ENCODE results near the gene POU2AF2.
"Not testable (repeated sequence)": the region's sequence is repeated elsewhere in the genome, so short reads cannot be mapped to it uniquely, and the experiment has no call there.

POU2AF2 gene

DNA sequence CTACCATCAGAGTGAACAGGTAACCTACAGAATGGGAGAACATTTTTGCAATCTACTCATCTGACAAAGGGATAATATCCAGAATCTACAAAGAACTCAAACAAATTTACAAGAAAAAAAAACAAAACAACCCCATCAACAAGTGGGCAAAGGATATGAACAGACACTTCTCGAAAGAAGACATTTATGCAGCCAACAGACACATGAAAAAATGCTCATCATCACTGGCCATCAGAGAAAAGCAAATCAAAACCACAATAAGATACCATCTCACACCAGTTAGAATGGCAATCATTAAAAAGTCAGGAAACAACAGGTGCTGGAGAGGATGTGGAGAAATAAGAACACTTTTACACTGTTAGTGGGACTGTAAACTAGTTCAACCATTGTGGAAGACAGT lies 46.9 kb downstream of the POU2AF2 start:
- not testable (repeated sequence) for H3K4me1 ChIP-seq (ENCODE audit: control insufficient read depth, insufficient read depth, low read length); H3K4me3 ChIP-seq (ENCODE audit: low read length); H3K4me2 ChIP-seq (ENCODE audit: low read length); H3K9me3 ChIP-seq (replicated peaks; ENCODE audit: low read length); H3K36me3 ChIP-seq (ENCODE audit: insufficient read depth, low read length); H3K27me3 ChIP-seq (ENCODE audit: control insufficient read depth, insufficient read depth, low read length); H3K9ac ChIP-seq (ENCODE audit: low read depth, low read length)

DNA sequence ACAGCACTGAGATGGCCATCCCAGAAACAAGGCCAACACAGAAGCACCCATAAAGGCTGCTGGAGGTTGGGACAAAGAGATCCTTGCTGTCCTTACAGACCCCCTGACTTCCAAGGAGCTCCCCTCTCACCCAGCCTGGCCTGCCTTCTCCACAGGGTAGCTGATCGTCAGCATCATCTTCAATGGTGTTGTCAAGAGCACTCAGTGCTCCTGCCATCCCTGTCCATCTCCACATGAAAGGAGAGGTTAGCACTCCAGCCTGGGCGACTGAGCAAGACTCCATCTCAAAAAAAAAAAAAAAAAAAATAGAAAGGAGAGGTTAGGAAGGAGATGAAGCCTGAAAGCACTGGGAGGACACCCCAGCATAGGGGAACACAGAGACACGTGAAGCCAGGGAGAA lies 50.7 kb downstream of the POU2AF2 start:
- Histone ChIP-seq H3K4me3 (ENCODE audit: low read length) (no peak overlapping the region), H3K27me3 (ENCODE audit: control insufficient read depth, insufficient read depth, low read length) (peaks cover 29% of the 10 kb centered on the region), H3K9ac (ENCODE audit: low read depth, low read length) (no peak overlapping the region), H3K36me3 (ENCODE audit: insufficient read depth, low read length) (no peaks in the 10 kb centered on the region), H3K9me3 (replicated peaks; ENCODE audit: low read length) (no peaks in the 10 kb centered on the region), H3K4me2 (ENCODE audit: low read length) (no peak overlapping the region), H3K4me1 (ENCODE audit: control insufficient read depth, insufficient read depth, low read length) (no peaks in the 10 kb centered on the region)

DNA sequence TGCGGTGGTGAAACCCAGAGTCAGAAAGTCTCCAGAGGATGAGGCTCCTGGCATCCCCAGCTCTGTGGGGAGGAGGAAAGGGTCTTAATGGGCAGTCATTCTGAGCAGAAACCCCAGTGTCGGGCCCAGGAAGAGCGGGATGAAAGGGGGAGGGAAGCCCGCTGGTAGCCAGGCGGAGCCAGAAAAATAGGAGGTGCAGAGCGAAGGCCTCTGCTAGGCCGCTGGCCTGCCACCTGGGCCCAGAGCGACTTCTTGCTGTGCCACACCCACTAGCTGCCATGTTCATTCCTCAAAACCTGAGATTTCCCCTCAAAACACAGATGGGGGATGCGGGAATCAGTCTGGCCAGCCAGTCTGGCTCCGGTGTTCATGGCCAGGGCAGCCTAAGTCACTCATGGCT lies 52.2 kb downstream of the POU2AF2 start:
- no peak overlapping the region for H3K4me3 ChIP-seq (ENCODE audit: low read length)
- H3K9me3 ChIP-seq (replicated peaks; ENCODE audit: low read length) = no peaks in the 10 kb centered on the region
- H3K4me1 ChIP-seq (ENCODE audit: control insufficient read depth, insufficient read depth, low read length) = no peaks in the 10 kb centered on the region
- H3K27me3 ChIP-seq (ENCODE audit: control insufficient read depth, insufficient read depth, low read length) = peaks cover 44% of the 10 kb centered on the region
- H3K36me3 ChIP-seq (ENCODE audit: insufficient read depth, low read length) = no peaks in the 10 kb centered on the region
- no peak overlapping the region for H3K9ac ChIP-seq (ENCODE audit: low read depth, low read length)
- H3K4me2 ChIP-seq (ENCODE audit: low read length) = no peak overlapping the region

DNA sequence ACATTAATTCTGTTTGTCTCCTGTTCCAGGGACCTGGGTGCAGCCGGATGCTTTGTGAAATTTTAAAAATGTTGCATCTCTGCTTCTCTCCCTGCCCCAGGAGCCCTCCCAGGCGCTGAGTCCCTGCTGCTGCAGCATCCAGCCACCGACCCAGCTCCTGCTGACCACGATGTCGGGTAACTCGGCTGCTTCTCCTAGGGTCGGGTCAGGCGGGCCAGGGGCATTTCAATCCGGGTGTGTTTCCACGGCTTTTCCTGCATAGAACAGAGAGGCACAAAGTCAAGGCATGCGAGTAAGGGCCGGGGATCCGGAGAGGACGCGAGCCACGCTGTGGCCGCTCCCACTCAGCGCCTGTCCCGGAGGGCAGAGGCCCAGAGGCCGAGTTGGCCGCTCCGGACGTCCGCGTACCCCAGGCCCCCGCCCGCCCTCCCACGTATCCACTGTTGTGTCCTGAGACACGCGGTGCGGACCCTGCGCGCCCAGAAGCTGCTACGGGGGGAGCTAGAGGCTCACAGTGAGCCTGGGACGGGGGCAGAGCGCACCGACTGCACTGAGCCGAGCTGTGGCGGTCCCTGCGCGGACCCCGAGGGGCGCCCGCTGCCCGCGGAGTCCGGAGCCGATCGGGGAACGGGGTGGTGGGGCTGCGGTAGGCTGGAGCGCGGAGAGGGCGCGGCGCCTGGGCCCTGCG lies 53.0 kb downstream of the POU2AF2 start, which contains the start of gene POU2AF3:
TSS of gene POU2AF3 (plus strand) at position 134 of the 688 bp plus-strand sequence. CDS start at position 170, 36 bp downstream.
- Histone ChIP-seq H3K4me3 (ENCODE audit: low read length) (peak within 1 kb of the TSS; percentile 75), H3K4me1 (ENCODE audit: control insufficient read depth, insufficient read depth, low read length) (no peaks in the 10 kb centered on the region), H3K9me3 (replicated peaks; ENCODE audit: low read length) (no peaks in the 10 kb centered on the region), H3K4me2 (ENCODE audit: low read length) (peak within 1 kb of the TSS; percentile 98), H3K9ac (ENCODE audit: low read depth, low read length) (peak within 1 kb of the TSS; percentile 56), H3K27me3 (ENCODE audit: control insufficient read depth, insufficient read depth, low read length) (peaks cover 52% of the 10 kb centered on the region), H3K36me3 (ENCODE audit: insufficient read depth, low read length) (no peaks in the 10 kb centered on the region)

DNA sequence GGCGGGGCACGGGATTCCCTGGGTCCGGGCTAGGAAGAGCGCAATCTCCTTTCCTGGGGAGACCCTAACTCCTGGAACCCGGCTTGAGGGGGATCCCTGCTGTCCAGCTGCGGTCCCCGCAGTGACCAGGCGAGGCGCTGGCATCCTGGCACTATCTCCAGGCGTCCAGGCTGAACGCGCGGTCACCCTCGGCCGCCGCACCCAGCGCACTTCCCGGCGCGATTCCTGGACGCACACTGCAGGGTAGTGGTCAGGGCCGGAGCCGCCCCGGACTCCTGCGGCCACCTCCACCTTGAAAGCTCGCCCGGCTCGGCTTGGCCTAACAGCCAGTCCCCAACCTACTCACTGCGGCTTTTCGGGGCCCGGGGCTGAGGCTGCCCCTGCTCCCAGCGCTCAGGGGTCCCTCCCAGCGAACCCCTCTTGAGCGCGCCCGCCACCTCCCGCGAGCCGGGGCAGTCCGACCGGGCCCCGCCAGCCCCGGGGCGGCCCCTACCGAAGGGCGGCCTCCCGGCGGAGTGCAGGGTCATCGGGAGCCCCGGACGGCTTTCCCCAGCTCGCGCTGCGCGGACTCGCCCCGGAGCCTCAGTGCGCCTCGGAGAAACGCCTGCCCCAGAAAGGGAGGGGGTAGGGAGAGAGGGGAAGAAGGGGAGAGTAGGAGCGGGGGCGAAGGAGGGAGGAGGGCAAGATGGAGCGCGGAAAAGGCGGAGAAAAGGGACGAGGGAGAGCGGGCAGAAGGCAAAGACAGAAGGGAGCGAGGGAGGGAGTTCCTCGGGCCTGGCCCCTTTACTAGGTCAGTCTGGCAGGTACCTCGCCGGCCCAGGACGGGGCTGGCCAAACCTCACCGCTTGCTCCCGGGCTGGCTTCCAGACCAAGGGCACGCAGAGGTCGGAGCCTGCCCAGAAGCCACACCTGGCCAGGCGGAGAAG lies 53.8 kb downstream of the POU2AF2 start:
- Histone ChIP-seq H3K9ac (ENCODE audit: low read depth, low read length) (peak overlapping the region; percentile 56), H3K27me3 (ENCODE audit: control insufficient read depth, insufficient read depth, low read length) (peaks cover 53% of the 10 kb centered on the region), H3K36me3 (ENCODE audit: insufficient read depth, low read length) (no peaks in the 10 kb centered on the region), H3K9me3 (replicated peaks; ENCODE audit: low read length) (no peaks in the 10 kb centered on the region), H3K4me1 (ENCODE audit: control insufficient read depth, insufficient read depth, low read length) (no peaks in the 10 kb centered on the region), H3K4me3 (ENCODE audit: low read length) (peak overlapping the region; percentile 75), H3K4me2 (ENCODE audit: low read length) (peak overlapping the region; percentile 98)

DNA sequence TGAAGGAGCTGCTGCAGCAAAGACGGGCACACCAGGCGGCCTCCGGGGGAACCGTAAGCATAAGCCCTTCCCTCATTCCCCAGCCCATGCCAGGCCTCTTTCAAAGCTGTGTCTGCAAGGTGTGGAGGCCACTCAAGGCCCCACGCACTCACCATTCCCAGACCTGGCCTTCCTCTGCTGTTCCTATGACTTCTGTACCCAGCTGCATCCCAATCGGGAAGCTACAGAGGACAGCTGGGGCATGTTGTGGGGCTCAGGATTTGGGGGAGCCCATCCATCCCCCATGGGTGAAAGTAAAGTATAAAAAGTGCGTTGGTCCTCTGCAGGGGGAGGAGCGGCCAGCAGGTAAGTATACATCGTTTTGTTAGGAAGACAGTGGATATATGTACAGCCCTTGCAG lies 55.0 kb downstream of the POU2AF2 start:
- H3K36me3 ChIP-seq (ENCODE audit: insufficient read depth, low read length) = no peaks in the 10 kb centered on the region
- H3K9me3 ChIP-seq (replicated peaks; ENCODE audit: low read length) = no peaks in the 10 kb centered on the region
- no peak overlapping the region for H3K4me2 ChIP-seq (ENCODE audit: low read length)
- H3K9ac ChIP-seq (ENCODE audit: low read depth, low read length) = no peak overlapping the region
- no peak overlapping the region for H3K4me3 ChIP-seq (ENCODE audit: low read length)
- peaks cover 63% of the 10 kb centered on the region for H3K27me3 ChIP-seq (ENCODE audit: control insufficient read depth, insufficient read depth, low read length)
- H3K4me1 ChIP-seq (ENCODE audit: control insufficient read depth, insufficient read depth, low read length) = no peaks in the 10 kb centered on the region

DNA sequence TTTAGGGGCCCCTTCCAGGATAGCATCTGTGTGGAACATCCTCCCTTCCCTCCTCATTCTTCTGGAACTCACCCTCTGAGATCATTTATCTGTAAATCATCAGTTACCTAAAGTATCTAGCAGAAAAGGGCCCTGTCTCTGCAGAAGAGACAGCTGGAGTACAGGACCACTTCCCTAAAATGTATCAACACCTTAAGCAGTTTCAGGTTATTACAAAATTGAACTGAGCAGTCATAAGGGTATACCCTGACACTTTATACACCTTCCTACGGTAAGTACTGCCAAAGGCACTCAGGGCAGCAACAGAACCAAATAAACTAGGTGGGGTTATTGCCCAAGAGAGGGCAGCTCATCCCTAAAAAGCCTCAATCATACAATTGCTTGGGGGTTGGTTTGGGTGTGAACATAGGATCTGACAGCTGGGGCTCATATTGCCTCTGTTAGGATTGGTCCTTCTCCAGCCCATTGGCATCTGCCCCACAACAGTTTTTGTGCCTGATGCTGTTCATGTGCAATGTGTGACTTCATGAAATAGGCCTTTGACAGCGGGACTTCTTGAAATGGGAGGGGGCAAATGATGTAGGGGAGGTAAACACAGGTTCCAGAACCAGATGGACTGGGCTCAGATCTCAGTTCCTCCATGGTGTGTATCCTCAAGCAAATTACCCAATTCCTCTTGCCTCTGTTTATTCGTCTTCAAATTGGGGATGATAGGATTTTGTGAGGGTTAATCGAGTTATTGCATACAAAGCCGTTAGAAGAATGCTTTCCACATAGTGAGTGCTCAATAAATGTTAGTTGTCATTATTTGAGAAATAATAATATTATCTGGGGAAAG lies 55.7 kb downstream of the POU2AF2 start:
- Histone ChIP-seq H3K4me3 (ENCODE audit: low read length) (no peak overlapping the region), H3K9ac (ENCODE audit: low read depth, low read length) (no peak overlapping the region), H3K36me3 (ENCODE audit: insufficient read depth, low read length) (no peaks in the 10 kb centered on the region), H3K9me3 (replicated peaks; ENCODE audit: low read length) (no peaks in the 10 kb centered on the region), H3K27me3 (ENCODE audit: control insufficient read depth, insufficient read depth, low read length) (peaks cover 70% of the 10 kb centered on the region), H3K4me2 (ENCODE audit: low read length) (no peak overlapping the region), H3K4me1 (ENCODE audit: control insufficient read depth, insufficient read depth, low read length) (no peaks in the 10 kb centered on the region)

DNA sequence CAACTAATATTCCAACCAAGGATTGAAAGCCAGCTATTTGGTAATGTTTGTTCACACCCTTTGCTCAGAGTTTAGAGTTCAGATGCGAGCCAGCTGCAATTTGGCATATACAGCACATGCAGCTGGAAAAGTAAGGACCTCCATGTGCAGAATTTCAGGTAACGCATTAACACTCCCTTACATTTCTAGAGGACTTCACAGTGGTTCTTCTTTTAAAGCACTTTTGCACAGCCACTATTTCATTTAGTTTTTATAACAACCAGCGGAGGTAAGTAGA lies 56.3 kb downstream of the POU2AF2 start:
- Histone ChIP-seq H3K4me3 (ENCODE audit: low read length) (no peak overlapping the region), H3K9me3 (replicated peaks; ENCODE audit: low read length) (no peaks in the 10 kb centered on the region), H3K4me2 (ENCODE audit: low read length) (no peak overlapping the region), H3K4me1 (ENCODE audit: control insufficient read depth, insufficient read depth, low read length) (no peaks in the 10 kb centered on the region), H3K36me3 (ENCODE audit: insufficient read depth, low read length) (no peaks in the 10 kb centered on the region), H3K27me3 (ENCODE audit: control insufficient read depth, insufficient read depth, low read length) (peaks cover 75% of the 10 kb centered on the region), H3K9ac (ENCODE audit: low read depth, low read length) (no peak overlapping the region)

DNA sequence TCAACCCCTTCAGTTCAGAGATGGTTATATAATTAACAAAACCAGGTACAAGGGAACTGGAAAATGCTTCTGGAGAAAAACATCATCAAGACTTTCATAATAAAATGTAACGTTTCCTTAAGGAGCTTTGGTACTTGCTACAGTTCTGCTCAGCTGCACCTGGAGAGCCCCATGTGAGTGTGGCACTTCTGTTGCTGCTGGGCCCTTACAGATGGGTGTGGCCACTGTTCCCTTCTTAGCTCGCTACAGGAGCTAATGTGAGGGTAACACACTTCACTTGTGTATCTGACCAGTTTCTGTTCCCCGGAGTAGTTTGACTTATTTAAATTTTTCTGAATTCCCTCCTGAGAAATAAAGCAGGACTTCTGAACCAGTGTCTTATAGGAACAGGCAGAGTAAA lies 56.8 kb downstream of the POU2AF2 start:
- Histone ChIP-seq H3K4me1 (ENCODE audit: control insufficient read depth, insufficient read depth, low read length) (no peaks in the 10 kb centered on the region), H3K4me2 (ENCODE audit: low read length) (no peak overlapping the region), H3K27me3 (ENCODE audit: control insufficient read depth, insufficient read depth, low read length) (peaks cover 81% of the 10 kb centered on the region), H3K36me3 (ENCODE audit: insufficient read depth, low read length) (no peaks in the 10 kb centered on the region), H3K9me3 (replicated peaks; ENCODE audit: low read length) (no peaks in the 10 kb centered on the region), H3K4me3 (ENCODE audit: low read length) (no peak overlapping the region), H3K9ac (ENCODE audit: low read depth, low read length) (no peak overlapping the region)

DNA sequence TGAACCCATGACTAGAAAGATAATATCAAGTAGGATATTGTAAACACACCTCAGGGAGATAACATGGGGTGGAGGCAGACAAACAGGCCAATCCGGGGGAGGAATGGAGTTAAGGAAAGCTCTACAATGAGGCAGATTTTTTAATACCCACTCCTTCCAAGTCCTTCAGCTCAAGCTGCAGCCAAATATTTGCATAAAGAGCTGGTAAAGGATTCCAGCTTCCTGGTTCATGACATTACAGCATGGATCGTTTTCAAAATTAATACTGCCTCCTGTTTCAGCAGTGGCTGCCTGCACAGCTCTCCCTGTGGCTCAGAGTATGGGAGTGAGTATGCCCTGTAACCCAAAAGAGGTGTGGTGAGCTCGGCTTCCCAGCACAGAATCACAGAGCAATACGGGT lies 57.9 kb downstream of the POU2AF2 start:
- Histone ChIP-seq H3K4me2 (ENCODE audit: low read length) (no peak overlapping the region), H3K9ac (ENCODE audit: low read depth, low read length) (no peak overlapping the region), H3K36me3 (ENCODE audit: insufficient read depth, low read length) (no peaks in the 10 kb centered on the region), H3K4me3 (ENCODE audit: low read length) (no peak overlapping the region), H3K27me3 (ENCODE audit: control insufficient read depth, insufficient read depth, low read length) (peaks cover 85% of the 10 kb centered on the region), H3K4me1 (ENCODE audit: control insufficient read depth, insufficient read depth, low read length) (no peaks in the 10 kb centered on the region), H3K9me3 (replicated peaks; ENCODE audit: low read length) (no peaks in the 10 kb centered on the region)

DNA sequence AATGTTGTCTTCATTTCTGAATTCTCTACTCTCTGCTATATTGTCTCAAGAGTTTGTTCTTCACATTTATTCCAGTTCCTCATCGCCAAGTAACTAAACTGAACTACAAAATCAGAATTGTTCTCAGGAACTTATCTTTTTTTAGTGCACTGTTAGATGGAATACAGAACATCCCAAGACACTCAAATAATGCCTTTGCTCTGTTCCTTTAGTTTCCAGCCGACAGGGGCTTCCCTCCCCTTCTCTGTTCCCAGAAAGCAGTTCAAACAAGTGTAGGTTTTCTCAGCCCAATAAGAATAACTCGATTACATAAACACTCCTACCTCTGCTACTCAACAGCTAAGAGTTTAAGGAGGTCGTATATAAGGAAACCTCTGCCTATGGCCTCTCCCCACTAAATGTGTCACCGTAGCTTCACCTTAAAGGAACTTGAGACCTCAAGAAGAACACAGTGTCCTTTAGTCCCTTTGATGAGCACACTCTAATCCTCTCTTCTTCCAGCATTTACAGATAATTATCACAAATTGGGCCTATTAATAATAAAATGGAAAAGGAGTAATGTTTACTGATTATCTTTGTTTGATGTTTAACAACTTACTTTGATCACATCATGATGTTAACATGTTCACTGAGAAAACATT lies 59.8 kb downstream of the POU2AF2 start:
- no peak overlapping the region for H3K4me3 ChIP-seq (ENCODE audit: low read length)
- H3K4me1 ChIP-seq (ENCODE audit: control insufficient read depth, insufficient read depth, low read length) = no peaks in the 10 kb centered on the region
- no peak overlapping the region for H3K9ac ChIP-seq (ENCODE audit: low read depth, low read length)
- H3K9me3 ChIP-seq (replicated peaks; ENCODE audit: low read length) = no peaks in the 10 kb centered on the region
- no peak overlapping the region for H3K4me2 ChIP-seq (ENCODE audit: low read length)
- H3K27me3 ChIP-seq (ENCODE audit: control insufficient read depth, insufficient read depth, low read length) = peaks cover 86% of the 10 kb centered on the region
- H3K36me3 ChIP-seq (ENCODE audit: insufficient read depth, low read length) = no peaks in the 10 kb centered on the region

All from skeletal muscle satellite cell (primary cell).